Upper lobe of right lung (tissue), 1 donor: ENCODE measurements around the gene DDX21. TPM values are rescaled to one million over a fixed set of nuclear protein-coding genes. Genes with fewer than 3 reads are reported as not detected.

Experiments used
- ATAC-seq: fragments of 200-7000 bp; cut with Tn5 transposase; one replicate; pipeline ENCODE4 v1.9.1; 2020; ENCODE audit warnings: mild to moderate bottlenecking, moderate library complexity
- DNase-seq: peaks from one replicate; pipeline ENCODE4 v3.0.0-alpha.2; 2020
- H3K27ac ChIP-seq: fragments of 200-600 bp; one replicate; pipeline ENCODE4 v1.8.0; 2022
- H3K27me3 ChIP-seq: fragments of 200-600 bp; one replicate; pipeline ENCODE4 v1.8.0; 2022; ENCODE audit warnings: mild to moderate bottlenecking
- H3K36me3 ChIP-seq: fragments of 200-600 bp; one replicate; pipeline ENCODE4 v1.8.0; 2022
- H3K4me1 ChIP-seq: fragments of 200-600 bp; one replicate; pipeline ENCODE4 v1.8.0; 2022
- H3K4me3 ChIP-seq: fragments of 200-600 bp; one replicate; pipeline ENCODE4 v1.8.0; 2022; ENCODE audit warnings: mild to moderate bottlenecking
- H3K9me3 ChIP-seq: fragments of 200-600 bp; one replicate; pipeline ENCODE4 v1.8.0; 2022
- intact Hi-C: fragments of 100-400 bp; cut with DNase I; formaldehyde crosslinking; loops from one replicate; pipeline ENCODE4 v1.11.0; 2022
- total RNA-seq: library from RNA; stranded (reverse); fragmentation: NEBNext Ultra II Directional; extraction: Animal tissue kit (Norgen Biotek cat#: 25700); gene quantifications from one replicate; pipeline ENCODE4 v1.2.1, GENCODE V29; 2021
- TF ChIP-seq, protein P1 (sequence below): fragments of 200-600 bp; IDR thresholded peaks from one replicate; pipeline ENCODE4 v1.8.0; 2022; ENCODE audit warnings: antibody characterized with exemption
- donor health status: DM: no; HTN: yes; CAD: no; lungs with severe emphysema.

The DDX21 gene
- total RNA-seq, 1 donor from 2014 or later: 56.0 TPM

DNA sequence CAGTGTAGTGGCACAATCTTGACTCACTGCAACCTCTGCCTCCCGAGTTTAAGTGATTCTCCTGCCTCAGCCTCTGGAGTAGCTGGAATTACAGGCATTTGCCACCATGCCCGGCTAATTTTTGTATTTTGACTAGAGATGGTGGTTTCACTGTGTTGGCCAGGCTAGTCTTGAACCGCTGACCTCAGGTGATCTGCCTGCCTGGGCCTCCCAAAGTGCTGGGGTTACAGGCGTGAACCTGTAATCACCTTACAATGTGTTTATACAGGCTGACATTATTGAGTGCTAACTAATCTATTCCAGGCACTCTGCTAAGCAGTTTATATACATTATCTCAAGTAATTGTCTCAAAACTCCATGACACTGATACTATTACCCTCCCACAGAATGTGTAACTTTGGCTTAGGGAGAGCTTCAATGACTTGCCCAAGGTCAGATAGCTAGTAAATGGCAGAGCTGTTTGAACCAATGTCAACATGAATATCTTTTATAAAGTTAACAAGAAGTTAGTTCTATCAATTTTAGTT lies 69.5 kb downstream of the DDX21 start:
- Histone ChIP-seq H3K27ac (no peak overlapping the region), H3K27me3 (no peaks in the 10 kb centered on the region), H3K4me1 (no peaks in the 10 kb centered on the region), H3K9me3 (no peaks in the 10 kb centered on the region), H3K36me3 (no peaks in the 10 kb centered on the region), H3K4me3 (no peak overlapping the region)
- intact Hi-C loops: no loop called here
- no peak for ATAC-seq
- DNase-seq: no peak
- TF ChIP-seq, protein P1, sequence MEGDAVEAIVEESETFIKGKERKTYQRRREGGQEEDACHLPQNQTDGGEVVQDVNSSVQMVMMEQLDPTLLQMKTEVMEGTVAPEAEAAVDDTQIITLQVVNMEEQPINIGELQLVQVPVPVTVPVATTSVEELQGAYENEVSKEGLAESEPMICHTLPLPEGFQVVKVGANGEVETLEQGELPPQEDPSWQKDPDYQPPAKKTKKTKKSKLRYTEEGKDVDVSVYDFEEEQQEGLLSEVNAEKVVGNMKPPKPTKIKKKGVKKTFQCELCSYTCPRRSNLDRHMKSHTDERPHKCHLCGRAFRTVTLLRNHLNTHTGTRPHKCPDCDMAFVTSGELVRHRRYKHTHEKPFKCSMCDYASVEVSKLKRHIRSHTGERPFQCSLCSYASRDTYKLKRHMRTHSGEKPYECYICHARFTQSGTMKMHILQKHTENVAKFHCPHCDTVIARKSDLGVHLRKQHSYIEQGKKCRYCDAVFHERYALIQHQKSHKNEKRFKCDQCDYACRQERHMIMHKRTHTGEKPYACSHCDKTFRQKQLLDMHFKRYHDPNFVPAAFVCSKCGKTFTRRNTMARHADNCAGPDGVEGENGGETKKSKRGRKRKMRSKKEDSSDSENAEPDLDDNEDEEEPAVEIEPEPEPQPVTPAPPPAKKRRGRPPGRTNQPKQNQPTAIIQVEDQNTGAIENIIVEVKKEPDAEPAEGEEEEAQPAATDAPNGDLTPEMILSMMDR: no peak

DNA sequence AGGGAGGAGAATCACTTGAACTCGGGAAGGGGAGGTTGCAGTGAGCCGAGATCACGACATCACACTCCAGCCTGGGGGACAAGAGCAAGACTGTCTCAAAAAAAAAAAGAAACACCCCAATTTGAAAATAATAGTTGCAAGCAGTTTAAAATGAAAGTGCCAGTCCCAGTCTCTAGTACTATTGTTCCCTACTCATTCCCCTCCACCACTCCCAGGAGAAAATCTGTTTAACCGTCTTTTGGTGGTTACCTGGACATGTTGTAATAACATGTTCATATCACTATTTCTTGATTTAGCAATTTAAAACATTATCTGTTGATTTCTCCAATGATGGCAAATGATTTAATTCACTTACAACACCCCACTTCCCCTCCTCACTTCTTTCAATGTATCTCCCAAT lies 77.3 kb downstream of the DDX21 start:
- Histone ChIP-seq H3K4me1 (no peaks in the 10 kb centered on the region), H3K36me3 (no peaks in the 10 kb centered on the region), H3K27me3 (no peaks in the 10 kb centered on the region), H3K9me3 (no peaks in the 10 kb centered on the region), H3K27ac (no peak overlapping the region), H3K4me3 (no peak overlapping the region)
- ATAC-seq: no peak
- DNase-seq: no peak
- TF ChIP-seq, protein P1: no peak
- intact Hi-C loops: no loop called here

Other genes starting within 250 kb of the DDX21 start
- gene CCAR1, start 234.9 kb upstream of the DDX21 start, total RNA-seq: 45.8 TPM
- gene STOX1, start 128.6 kb upstream of the DDX21 start, total RNA-seq: 0.46 TPM
- 26.1 TPM for gene DDX50, start 54.9 kb upstream of the DDX21 start, total RNA-seq
- gene KIFBP, start 32.6 kb downstream of the DDX21 start, total RNA-seq: 21.4 TPM
- 225 TPM for gene SRGN, start 131.9 kb downstream of the DDX21 start, total RNA-seq
- gene VPS26A, start 168.0 kb downstream of the DDX21 start, total RNA-seq: 51.5 TPM
- 21.0 TPM for gene SUPV3L1, start 224.1 kb downstream of the DDX21 start, total RNA-seq